RPMI7951 (cell line): ENCODE measurements around the gene MCC. TPM values are rescaled to one million over a fixed set of nuclear protein-coding genes. Genes with fewer than 3 reads are reported as not detected.
A peak's percentile ranks its signal among the peaks of the same experiment; 100 is the strongest.

Experiments used
- DNase-seq: peaks from one replicate; pipeline ENCODE4 v3.0.0-alpha.2; 2012; ENCODE audit warnings: low read depth
- total RNA-seq: library from RNA; depleted of rRNA; stranded (reverse); fragments of >200 nt; shearing (Covaris generic); gene quantifications from 2 replicates; pipeline ENCODE4 v1.2.3, GENCODE V29; 2014

The MCC gene
- total RNA-seq, 1 experiment from 2014 or later = 11.3 TPM

- DNase-seq = no peak
Observed at GRCh38 chr5:113202287-113202686, 286.0 kb downstream of the MCC start.

- DNase-seq = peak; percentile 28
Observed at GRCh38 chr5:113201715-113202114, 286.5 kb downstream of the MCC start.

- peak; percentile 59 for DNase-seq
Observed at GRCh38 chr5:113199122-113199905, 288.9 kb downstream of the MCC start.

- no peak for DNase-seq
Observed at GRCh38 chr5:113197456-113198200, 290.6 kb downstream of the MCC start.

GRCh38 chr5:113195771-113196170 lies 292.5 kb downstream of the MCC start:
- no peak for DNase-seq

- no peak for DNase-seq
Observed at GRCh38 chr5:113195251-113195650, 293.0 kb downstream of the MCC start.

GRCh38 chr5:113194591-113194990 lies 293.7 kb downstream of the MCC start:
- no peak for DNase-seq

GRCh38 chr5:113194125-113194524 lies 294.1 kb downstream of the MCC start:
- no peak for DNase-seq

GRCh38 chr5:113193311-113193978 lies 294.8 kb downstream of the MCC start:
- DNase-seq = no peak

- no peak for DNase-seq
Observed at GRCh38 chr5:113192541-113192940, 295.7 kb downstream of the MCC start.

GRCh38 chr5:113190347-113190746 lies 297.9 kb downstream of the MCC start:
- peak; percentile 14 for DNase-seq

GRCh38 chr5:113189291-113189690 lies 299.0 kb downstream of the MCC start:
- no peak for DNase-seq

GRCh38 chr5:113188436-113188835 lies 299.8 kb downstream of the MCC start:
- no peak for DNase-seq

GRCh38 chr5:113187906-113188305 lies 300.3 kb downstream of the MCC start:
- DNase-seq = no peak

- no peak for DNase-seq
Observed at GRCh38 chr5:113186061-113186460, 302.2 kb downstream of the MCC start.

- DNase-seq = no peak
Observed at GRCh38 chr5:113183694-113184093, 304.6 kb downstream of the MCC start.

GRCh38 chr5:113182658-113183344 lies 305.5 kb downstream of the MCC start:
- DNase-seq = no peak

- DNase-seq = no peak
Observed at GRCh38 chr5:113181853-113182490, 306.3 kb downstream of the MCC start.

- no peak for DNase-seq
Observed at GRCh38 chr5:113181409-113181808, 306.8 kb downstream of the MCC start.

- no peak for DNase-seq
Observed at GRCh38 chr5:113179156-113179555, 309.1 kb downstream of the MCC start.

GRCh38 chr5:113178073-113178779 lies 310.0 kb downstream of the MCC start:
- DNase-seq = no peak
